ENCODE measurements around the gene TOPORS.

DNA sequence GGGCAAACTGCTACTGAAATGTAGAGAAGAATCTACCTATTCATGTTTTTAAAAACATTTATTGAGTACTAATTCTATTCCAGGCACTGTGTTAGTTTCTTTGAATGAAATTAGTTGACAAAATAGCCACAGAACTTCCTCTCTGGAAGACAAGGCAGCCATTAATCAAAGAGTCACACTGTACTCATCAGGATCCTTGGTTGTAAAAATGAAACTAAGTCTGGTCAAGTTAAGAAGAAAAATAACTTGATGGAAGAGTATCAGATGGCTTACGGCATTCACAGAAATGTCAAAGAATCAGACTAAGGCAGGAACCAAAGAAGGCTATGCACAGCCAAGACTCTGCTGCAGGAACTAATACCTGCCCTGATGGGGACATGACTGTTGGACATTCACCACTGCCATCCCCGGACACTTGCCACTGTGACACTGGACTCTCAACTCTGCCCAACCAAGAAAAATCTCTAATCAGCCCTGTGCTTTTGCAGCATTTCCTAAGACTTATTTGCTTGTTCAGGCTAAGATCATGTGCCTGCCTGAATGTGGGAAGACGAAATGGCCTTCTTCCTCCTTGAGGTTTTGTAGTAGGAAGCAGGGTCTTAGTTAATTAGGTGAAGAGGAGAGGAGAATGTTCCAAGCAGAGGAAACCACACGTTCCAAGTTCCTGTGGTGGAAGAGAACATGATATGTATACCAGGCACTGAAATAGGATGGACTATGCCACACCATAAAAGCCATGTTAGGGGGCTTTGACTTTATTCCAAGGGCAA lies 43.9 kb upstream of the TOPORS start:
- TF ChIP-seq, protein P1, sequence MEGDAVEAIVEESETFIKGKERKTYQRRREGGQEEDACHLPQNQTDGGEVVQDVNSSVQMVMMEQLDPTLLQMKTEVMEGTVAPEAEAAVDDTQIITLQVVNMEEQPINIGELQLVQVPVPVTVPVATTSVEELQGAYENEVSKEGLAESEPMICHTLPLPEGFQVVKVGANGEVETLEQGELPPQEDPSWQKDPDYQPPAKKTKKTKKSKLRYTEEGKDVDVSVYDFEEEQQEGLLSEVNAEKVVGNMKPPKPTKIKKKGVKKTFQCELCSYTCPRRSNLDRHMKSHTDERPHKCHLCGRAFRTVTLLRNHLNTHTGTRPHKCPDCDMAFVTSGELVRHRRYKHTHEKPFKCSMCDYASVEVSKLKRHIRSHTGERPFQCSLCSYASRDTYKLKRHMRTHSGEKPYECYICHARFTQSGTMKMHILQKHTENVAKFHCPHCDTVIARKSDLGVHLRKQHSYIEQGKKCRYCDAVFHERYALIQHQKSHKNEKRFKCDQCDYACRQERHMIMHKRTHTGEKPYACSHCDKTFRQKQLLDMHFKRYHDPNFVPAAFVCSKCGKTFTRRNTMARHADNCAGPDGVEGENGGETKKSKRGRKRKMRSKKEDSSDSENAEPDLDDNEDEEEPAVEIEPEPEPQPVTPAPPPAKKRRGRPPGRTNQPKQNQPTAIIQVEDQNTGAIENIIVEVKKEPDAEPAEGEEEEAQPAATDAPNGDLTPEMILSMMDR (IDR thresholded peaks at IDR 0.05; ENCODE audit: low read length), result no peak
- no peak for TF ChIP-seq EZH2 (IDR thresholded peaks at IDR 0.05; ENCODE audit: borderline replicate concordance, low read length)
